ENCODE results near the gene DENND1A.

DENND1A gene

DNA sequence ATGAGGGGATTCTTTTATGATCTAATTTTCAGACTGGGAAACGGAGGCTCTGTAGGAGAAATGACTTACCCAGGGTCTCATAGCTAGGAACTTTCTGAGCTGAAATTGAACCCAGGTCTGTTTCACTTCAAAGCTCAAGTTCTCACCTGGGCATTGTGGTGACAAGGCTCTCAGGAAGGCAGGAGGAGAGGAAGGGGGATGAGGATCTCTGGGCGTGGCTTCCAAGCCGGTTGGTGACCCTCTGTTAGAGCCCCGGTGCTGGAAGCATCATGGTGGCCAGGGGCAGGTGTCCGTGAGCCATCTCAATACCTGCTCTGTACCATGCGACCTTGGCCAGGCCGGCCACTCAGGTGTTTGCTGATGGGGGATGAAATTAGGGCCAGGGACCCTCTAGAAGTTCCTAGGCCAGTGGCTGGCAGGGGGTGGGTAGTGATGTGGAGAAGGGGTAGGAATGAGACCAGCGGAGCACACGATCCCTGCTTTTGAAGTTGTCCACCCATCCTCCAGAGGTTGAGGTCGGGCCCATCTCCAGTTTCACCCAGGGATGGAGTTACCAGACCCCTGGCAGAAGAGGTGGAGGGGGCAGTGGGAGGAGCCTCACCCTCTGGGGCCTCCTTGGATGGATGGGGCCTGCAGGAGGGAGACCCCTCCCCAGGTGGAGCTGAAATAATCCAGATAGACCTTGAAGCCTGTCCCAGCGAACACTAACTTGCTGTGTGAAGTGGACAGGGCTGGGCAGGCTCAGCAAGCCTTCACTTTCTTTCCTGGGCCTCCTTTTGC lies 568.0 kb downstream of the DENND1A start:
- ChIA-PET CTCF (interaction anchor here (1.0 to 1.6 kb wide), 3 partner anchors 12 to 679 kb away, joined by 5 read pairs; no protein-coding TSS in a partner anchor), POLR2A (no interaction called here)
- TF ChIP-seq, protein P1, sequence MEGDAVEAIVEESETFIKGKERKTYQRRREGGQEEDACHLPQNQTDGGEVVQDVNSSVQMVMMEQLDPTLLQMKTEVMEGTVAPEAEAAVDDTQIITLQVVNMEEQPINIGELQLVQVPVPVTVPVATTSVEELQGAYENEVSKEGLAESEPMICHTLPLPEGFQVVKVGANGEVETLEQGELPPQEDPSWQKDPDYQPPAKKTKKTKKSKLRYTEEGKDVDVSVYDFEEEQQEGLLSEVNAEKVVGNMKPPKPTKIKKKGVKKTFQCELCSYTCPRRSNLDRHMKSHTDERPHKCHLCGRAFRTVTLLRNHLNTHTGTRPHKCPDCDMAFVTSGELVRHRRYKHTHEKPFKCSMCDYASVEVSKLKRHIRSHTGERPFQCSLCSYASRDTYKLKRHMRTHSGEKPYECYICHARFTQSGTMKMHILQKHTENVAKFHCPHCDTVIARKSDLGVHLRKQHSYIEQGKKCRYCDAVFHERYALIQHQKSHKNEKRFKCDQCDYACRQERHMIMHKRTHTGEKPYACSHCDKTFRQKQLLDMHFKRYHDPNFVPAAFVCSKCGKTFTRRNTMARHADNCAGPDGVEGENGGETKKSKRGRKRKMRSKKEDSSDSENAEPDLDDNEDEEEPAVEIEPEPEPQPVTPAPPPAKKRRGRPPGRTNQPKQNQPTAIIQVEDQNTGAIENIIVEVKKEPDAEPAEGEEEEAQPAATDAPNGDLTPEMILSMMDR (IDR thresholded peaks at IDR 0.05; ENCODE audit: control extremely low read depth, extremely low read depth, low read depth, missing control alignments), result no peak
- DNase-seq (ENCODE audit: extremely low spot score), result no peak

- DNase-seq (ENCODE audit: extremely low spot score), result no peak
- ChIA-PET CTCF (interaction anchor here (0.9 to 2.4 kb wide), 7 partner anchors 11 to 862 kb away, joined by 3 to 20 read pairs (median 4); no protein-coding TSS in a partner anchor), POLR2A (no interaction called here)
- TF ChIP-seq, protein P1 (IDR thresholded peaks at IDR 0.05; ENCODE audit: control extremely low read depth, extremely low read depth, low read depth, missing control alignments), result no peak
Measured at GRCh38 chr9:123361086-123361730, 568.7 kb downstream of the DENND1A start.

- POLR2A ChIA-PET, result no interaction called here
- DNase-seq (ENCODE audit: extremely low spot score), result peak; percentile 84
- TF ChIP-seq, protein P1 (IDR thresholded peaks at IDR 0.05; ENCODE audit: control extremely low read depth, extremely low read depth, low read depth, missing control alignments), result no peak
- CTCF ChIA-PET, result interaction anchor here (0.9 to 2.4 kb wide), 7 partner anchors 8 to 862 kb away, joined by 3 to 20 read pairs (median 4); no protein-coding TSS in a partner anchor
Measured at GRCh38 chr9:123360161-123361085, 569.5 kb downstream of the DENND1A start.

DNA sequence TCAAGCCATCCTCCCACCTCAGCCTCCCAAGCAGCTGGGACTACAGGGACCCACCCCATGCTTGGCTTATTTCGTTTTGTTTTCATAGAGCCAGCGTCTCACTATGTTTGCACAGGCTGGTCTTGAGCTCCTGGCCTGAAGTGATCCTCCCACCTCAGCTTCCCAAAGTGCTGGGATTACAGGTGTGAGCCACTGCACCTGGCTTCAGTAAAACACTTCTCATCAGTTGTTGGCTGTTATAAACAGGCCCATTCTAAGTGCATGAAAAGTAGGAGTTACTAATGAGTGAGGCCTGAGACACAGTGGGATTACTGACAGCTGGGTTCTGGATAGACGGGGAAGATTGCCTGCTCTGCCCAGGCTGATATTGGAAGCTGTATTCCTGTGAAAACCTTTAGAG lies 570.4 kb downstream of the DENND1A start:
- POLR2A ChIA-PET, result no interaction called here
- CTCF ChIA-PET, result interaction anchor here (0.9 to 2.4 kb wide), 4 partner anchors 9 to 277 kb away, joined by 3 to 20 read pairs (median 4); no protein-coding TSS in a partner anchor

DNA sequence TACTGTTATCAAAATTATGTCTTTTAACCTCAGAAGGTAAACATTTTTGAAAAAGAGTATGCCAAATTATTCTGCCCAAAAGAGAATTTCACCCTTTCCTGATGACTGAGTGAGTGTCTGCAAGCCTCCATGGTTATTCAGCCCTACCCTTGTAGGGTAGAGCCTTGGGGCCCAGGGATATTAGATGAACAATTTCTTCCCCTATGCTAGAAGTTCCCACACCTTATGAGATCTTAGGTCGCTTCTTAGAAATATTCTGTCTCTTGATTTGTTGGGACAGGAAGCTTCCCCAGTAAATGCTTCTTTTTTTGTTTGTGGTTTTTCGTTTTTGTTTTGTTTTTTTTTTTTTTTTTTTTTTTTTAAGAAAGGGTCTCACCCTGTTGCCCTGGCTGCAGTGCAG lies 570.8 kb downstream of the DENND1A start:
- TF ChIP-seq, protein P1 (IDR thresholded peaks at IDR 0.05; ENCODE audit: control extremely low read depth, extremely low read depth, low read depth, missing control alignments), result no peak
- CTCF ChIA-PET, result interaction anchor here (0.9 to 2.4 kb wide), 3 partner anchors 9 to 277 kb away, joined by 3 to 20 read pairs (median 6); no protein-coding TSS in a partner anchor
- no peak for DNase-seq (ENCODE audit: extremely low spot score)
- POLR2A ChIA-PET, result no interaction called here

More for the DNA sequence above, 570.4 kb downstream of the DENND1A start:
- DNase-seq (ENCODE audit: extremely low spot score), result no peak
- TF ChIP-seq, protein P1 (IDR thresholded peaks at IDR 0.05; ENCODE audit: control extremely low read depth, extremely low read depth, low read depth, missing control alignments), result no peak

Measured in GM10248 (cell line).